Globus pallidus (tissue), 1 donor: Measurements from ENCODE around the gene GLIS2.

Experiments
- DNase-seq: peaks from one replicate; pipeline ENCODE4 v3.0.0-alpha.2; 2015; ENCODE audit warnings: low spot score

GLIS2 gene

DNA sequence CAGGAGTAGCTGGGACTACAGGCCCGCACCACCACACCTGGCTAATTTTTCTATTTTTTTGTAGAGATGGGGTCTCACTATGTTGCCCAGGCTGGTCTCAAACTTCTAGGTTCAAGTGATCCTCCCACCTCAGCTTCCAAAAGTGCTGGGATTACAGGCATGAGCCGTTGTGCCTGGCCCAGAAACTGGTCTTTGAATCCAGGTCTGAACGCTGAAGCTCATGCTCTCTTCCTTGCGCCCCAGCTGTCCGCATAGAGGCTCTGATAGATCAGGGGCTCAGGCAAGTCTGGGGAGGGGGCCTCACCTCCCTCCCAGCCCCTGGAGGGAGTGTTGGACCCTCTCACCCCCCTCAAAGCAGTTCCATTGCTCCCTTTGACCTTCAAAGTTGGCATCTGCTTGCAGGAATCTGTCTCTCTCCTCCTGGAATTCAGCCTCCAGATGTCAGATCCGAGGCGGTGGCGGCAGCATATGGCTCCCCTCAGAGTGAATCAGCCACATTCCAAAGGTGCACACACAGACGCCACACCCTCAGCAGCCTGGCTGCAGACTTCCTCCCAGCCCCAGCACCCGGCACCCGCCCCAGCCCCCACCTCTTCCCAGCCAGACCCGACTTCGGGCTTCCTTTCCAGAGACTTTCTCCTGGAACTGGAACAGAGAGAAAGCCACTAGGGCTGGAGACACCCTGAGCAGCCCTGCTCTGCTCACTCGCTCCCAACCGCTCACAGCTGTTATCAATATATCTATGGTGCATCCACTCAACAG lies 16.9 kb upstream of the GLIS2 start:
- no peak for DNase-seq

DNA sequence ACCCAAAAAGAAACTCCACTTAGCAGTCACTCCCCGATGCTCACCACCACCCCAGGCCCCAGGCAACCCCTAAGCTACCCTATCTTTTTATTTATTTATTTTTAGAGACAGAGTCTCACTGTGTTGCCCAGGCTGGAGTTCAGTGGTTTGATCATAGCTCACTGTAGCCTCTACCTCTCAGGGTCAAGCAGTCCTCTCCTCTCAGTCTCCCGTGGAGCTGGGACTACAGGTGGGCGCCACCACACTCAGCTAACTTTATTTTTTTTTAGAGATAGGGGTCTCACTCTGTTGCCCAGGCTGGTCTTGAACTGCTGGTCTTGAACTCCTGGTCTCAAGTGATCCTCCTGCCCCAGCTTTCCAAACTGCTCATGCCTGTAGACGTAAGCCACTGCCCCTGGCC lies 14.7 kb upstream of the GLIS2 start:
- DNase-seq: no peak

DNA sequence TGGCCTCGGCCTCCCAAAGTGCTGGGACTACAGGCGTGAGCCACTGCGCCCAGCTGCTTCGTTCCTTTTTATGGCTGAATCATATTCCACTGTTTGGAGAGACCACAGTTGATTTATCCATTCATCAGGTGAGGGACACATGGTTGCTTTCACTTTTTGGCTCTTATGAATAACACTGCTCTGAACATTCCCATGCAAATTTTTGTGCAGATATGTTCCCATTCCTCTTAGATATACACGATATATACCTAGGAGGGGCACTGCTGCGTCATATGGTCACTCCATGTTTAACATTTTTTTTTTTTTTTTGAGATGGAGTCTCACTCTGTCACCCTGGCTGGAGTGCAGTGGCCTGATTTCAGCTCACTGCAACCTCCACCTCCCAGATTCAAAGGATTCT lies 13.9 kb upstream of the GLIS2 start:
- DNase-seq: no peak

DNA sequence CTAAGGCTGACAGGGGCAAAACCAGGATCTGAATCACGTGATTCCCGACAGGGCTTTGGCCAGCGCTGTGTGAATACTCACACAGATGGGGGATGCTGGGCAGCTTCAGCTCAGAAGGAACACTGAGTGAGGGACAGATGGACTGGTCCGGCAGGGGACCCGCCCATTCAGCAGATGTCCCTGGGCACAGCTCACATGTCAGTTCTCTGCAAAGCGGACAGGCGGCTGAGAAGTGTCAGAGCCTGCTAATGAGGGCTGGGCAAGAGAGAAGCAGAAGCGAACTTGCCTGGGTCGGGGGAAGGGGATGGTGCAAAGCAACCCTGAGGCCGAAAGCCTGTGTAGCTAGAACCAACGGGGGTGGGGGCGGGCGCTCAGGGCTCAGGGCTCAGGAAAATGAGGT lies 11.9 kb upstream of the GLIS2 start:
- no peak for DNase-seq

DNA sequence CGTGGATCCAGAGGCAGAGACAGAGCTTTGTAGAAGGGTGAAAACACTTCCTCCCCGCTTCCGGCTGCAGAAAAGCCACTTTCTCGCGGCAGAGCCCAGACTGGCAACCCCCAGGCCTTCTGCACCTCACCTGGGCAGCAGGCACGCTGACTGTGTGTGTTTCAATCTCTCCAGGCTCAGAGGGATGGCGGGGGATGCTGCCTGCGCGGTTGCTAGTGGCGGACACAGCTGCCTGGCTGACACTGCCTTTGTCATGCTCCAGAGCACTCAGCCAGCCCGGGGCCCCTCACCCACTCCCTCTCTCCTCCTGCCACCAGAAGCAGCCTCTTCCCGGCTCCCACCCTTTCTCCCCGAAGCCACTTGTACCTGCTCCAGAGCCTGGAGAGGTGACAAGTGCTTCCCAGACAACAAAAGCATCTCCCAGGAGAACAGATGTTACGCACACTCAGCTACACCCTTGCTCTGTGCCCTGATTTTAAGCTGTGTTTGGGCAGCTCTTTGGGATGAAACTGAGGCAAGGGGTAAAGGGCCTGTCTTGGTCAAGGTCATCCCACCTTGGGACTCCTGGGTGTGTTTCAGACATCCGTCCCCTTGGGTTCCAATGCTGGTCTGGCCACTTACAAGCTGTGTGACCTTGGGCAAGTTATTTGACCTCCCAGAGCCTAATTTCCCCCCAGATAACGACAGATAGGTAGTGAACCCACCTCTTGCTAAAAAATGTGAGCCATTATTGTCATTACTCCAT lies 9.2 kb upstream of the GLIS2 start:
- no peak for DNase-seq

DNA sequence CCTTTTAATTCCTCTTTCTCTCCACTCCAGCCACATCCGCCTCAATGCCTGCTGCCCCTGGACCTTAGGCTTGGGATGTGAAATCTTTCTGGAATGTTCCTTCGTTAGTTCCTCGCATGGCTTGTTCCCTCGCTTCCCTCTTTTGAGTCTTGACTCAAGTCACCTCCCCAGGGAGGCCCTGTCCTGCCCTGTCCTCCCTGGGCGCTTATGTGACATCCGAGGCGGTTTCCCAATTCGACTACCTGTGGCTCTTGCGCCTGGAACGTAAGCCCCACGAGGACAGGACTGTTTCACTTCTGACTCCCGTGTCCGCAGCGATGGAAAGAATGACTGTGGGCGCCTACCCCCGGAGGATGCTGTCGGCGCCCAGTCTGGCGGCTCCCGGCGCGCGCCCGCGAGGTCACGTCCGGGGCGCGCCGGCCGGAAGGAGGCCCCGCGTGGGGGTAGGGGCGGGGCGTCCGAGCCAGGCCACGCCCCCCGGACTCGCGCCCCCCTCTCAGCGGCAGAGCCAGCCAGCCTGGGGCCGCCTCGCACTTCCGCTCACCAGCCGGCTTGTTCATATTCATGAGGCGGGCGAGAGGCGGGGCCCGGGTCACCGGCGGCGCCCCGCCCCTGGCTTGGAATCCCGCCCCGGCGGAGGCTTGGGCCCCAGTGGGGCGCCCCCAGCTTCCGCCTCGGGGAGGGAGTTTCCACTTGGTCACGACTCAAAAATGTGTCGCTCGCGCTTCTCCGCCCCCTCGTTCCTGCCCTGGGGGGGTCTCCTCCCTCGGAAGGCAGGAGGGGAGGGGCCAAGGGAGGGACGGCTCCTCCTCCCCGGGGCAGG lies 8.4 kb upstream of the GLIS2 start:
- DNase-seq: peak; percentile 85

DNA sequence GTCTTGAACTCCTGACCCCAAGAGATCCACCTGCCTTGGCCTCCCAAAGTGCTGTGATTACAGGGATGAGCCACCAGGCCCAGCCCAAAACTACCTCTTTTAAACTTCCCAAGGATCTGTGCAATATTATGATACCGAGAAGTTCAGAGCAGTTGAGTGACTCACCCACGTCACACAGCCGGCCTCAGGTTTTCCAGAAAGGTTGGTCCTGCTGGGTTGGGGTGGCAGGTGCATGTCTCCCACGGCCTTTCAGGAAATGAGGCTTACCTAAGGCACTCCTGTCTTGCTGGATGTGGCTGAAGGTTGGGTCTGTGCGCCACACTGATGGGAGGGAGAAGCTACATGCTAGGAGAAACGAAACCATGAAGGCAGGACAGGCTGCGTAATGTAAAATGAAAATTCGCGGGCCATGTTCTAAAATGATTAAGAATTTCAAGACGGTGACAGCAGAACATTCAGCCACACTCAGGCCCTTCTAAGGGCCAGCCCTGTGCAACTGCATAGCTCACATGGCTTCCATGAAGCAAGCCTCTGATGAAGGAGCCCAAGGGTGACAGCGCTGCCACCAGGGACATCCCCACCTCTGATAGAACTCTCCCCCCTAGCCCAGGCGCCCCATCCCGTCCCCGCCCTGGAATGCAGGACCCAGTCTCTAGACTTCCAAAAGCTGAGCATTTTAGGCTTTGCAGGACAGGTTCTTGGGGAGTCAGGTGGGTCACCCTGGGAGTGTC lies 6.6 kb upstream of the GLIS2 start:
- DNase-seq: no peak

DNA sequence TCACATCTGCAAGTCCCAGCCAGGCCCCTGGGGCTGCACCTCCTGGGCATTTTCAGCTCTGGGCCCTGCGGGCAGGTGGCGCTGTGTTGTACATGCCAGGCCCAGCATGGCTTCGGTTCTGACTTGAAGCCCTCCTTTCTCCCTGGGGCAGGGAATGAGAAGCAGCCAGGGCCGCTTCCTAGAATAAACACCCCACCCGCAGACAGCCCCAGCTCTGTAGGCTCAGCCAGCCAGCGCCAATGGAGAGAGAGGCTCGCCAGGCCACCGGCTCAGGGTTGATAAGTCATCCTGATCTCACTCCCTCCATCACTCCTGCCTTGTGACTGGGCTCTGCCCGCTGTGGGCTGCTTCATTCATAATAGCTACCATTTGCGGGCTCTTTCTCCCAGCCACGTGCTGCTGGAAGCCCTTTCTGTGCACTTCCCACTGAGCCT lies 6.0 kb upstream of the GLIS2 start:
- DNase-seq: peak; percentile 31

DNA sequence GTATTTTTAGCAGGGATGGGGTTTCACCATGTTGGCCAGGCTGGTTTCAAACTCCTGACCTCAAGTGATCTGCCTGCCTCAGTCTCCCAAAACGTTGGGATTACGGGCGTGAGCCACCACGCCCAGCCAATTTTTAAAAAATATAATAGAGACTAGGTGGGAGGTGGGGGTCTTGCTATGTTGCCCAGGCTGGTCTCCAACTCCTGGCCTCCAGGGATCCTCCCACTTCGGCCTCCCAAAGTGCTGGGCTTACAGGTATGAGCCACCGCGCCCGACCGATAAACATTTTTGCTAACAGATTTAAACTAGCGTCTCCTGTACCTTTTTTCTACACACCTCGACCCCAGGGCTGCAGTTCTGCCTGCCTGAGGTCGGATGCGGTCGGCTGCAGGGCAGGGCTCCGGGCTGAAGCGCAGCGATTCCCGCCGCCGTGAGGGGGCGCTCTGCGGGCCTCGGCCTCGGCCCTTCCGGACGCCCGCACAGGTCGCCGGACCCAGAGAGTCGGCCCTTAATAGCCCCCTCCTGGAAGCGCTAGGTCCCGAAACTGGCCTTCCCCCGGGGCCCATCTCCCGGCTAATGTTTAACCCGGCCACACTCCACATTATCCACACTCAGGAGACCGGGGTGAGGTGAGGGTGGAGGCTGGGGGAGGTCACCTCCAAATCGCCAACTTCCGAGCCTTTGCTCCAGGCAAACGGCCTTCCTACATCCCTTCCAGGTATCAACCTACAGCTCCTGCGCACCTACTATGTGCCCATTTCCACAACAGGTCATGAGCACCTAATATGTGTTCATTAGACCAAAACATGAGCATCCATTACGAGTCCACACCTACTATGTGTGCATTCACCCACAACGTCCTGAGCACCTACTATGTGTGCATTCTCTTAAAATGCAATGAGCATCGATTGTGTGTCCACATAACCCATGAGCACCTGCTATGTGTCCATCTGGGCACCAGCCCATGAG lies 2.0 kb upstream of the GLIS2 start:
- no peak for DNase-seq

DNA sequence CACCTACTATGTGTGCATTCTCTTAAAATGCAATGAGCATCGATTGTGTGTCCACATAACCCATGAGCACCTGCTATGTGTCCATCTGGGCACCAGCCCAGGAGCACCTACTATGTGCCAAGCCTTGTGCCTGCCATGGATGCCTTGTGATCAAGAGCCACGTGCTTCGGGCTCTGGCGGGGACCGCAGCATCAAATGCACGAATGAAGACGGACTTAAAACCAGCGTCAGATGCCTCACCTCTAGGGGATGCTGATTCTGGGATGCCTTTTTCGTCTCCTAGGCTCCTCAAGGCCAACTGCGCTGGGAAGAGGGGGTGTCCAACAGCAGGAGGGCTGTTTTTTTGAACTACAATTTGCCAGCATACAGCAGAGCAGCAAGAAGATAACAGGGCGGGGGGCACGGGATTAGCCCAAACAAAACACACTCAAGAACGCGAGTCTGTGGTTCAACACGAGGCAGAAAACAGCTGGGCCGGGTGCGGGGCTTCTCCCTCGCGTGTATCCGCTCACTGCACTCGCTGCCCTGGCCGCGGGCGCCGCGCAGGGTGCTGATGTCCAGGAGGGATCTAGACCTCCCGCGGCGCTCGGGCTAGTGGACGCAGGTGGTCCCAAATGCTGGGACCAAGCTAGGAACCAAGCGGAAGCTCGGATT lies 1.2 kb upstream of the GLIS2 start:
- no peak for DNase-seq

DNA sequence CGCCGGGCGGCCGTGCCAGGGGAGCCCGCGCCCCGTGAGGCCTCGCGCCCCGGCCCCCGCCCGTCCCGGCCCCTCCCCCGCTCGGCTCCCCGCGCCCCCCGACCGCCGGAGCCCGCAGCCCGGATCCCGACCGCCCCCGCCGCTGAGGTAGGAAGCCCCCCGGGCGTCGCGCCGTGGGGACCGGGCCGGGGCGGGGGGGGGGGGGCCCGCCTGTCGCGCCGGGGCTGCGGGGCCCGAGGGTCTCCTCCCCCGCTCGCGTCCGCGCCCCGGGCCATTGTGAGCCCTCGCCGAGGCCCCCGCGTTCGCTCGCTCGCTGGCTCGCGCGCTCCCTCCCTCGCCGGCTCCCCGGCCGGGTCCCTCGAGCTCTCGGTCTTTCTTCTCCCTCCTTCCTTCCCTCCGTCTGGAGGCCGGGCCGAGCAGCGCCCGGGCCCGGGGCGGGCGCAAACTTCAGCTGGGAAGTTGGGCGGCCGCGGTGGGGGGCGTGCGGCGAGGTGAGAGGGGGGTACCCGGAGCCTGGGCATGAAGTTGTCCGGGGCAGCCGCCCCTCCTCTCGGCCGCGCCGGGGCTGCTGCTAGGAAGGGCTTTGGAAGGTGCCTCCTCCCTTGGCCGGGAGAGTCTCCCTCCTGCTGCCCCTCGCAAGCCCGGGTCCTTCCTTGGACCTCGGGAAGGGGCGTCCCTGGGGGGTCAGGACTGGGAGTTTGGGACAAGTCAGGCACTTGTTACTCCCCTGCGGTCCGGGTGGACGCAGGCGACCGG lies 419 bp downstream of the GLIS2 start:
- DNase-seq: no peak

DNA sequence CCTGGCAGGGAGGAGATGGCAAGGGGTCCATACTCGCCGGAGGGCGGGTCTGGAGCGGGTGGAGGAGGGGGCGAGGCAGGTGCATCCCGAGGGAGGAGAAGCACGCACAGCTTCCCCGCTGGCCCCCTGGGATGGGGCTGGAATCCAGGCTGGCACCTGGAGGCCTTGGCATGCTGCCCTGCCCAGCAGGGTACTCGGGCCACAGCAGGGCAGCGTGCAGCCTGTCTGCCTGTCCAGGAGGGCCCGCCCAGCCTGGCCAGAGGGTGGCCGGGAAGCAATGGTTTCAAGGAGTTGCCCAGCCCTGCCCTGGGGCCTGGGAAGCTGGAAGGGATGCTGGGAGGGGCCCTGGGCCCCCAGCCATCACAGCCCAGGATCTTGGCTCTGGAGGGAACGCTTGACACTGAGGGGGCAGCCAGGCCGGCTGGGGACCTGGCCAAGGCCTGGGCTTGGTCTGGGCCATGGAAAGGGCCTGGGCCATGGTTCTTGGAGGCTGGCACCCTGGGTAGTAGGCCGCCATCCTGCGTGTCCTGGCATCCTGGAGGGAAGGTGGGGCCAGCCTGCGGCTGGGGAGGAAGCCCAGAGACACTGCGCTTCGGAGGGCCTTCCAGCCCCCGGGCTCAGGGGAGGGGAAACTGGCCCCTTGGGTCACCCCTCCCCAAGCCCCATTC lies 1.1 kb downstream of the GLIS2 start:
- peak; percentile 74 for DNase-seq

DNA sequence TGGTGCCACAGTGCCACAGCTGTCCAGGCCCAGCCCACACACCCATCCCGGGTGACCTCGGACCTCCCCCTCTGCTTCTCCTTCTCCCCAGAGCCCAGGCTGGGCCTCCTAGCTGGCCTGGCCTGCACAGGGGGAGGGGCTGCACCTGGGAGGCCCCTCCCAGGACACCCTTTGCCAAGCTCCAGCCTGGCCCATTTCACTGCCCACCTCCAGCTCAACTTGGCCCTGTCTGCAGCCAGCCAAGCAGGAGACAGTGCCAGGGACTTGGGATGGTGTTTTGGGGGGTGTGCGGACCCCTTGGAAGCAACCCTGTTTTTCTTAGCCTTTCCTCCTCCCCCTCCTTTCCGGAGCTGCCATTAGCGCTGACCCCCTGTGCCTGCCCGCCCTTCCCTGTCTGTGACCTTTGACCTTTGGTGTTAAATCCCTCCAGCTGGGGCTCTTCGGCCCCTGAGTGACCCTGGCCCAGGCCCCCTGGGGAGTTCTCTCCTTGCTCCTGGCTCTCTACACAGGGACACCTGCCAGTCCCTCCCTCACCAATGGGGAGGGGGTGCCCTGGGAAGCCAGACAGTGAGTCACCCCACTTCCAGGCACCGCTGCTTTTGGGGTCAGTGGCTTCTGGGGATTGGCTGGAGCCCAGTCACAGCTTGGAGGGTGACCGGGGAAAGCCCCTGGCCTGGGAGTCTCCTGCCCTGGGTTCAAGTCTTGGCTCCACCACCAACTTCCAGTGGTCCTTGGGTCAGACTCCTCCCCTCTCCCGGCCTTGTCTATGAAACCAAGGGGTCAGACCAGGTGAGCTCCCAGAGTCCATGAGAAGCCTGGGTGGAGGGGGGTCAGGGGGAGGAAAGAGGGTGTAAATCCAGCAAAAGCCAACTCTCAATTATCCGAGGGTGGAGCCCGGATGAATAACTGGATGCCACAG lies 1.9 kb downstream of the GLIS2 start:
- DNase-seq: no peak

DNA sequence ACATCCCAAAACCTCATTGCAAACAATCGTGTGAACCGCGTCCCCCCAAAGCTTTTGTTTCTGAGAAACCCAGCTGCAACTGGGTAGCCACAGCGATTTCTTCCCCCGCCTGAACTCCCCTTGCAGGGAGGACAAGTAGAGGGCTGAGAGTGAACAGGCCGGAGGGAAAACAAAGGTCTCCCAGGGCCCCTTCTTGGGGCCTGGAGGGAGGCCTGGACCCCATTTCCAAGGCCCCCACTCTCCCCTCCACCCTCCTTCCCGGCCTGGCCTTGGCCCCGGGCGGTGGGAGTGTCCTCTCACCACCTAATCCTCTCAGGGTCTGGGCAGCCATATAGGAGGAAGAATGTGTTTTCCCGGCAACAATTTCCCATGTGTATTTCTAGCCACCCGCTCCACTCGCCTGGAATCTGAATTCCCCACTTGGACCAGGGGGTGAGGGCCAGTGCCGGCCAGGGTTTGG lies 2.6 kb downstream of the GLIS2 start:
- no peak for DNase-seq

DNA sequence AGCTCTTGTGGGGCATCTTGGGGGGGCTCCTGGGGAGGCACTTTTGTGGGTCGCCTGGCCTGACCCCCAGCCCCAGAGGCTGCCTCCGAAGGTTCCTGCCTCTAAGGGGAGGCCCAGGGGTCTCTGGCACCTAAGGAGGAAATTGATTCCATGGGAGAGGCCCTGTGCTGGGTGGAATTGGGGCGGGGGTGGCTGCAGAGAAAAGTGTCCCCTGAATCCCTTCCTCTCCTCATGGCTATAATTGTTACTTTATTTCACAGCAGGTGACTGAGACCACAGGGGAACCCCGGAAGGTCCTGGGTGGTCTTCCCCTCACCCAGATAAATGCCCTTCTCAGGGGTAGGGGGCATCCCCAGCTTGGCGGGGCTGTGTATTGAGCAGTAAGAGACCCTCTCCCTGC lies 3.1 kb downstream of the GLIS2 start:
- DNase-seq: no peak

DNA sequence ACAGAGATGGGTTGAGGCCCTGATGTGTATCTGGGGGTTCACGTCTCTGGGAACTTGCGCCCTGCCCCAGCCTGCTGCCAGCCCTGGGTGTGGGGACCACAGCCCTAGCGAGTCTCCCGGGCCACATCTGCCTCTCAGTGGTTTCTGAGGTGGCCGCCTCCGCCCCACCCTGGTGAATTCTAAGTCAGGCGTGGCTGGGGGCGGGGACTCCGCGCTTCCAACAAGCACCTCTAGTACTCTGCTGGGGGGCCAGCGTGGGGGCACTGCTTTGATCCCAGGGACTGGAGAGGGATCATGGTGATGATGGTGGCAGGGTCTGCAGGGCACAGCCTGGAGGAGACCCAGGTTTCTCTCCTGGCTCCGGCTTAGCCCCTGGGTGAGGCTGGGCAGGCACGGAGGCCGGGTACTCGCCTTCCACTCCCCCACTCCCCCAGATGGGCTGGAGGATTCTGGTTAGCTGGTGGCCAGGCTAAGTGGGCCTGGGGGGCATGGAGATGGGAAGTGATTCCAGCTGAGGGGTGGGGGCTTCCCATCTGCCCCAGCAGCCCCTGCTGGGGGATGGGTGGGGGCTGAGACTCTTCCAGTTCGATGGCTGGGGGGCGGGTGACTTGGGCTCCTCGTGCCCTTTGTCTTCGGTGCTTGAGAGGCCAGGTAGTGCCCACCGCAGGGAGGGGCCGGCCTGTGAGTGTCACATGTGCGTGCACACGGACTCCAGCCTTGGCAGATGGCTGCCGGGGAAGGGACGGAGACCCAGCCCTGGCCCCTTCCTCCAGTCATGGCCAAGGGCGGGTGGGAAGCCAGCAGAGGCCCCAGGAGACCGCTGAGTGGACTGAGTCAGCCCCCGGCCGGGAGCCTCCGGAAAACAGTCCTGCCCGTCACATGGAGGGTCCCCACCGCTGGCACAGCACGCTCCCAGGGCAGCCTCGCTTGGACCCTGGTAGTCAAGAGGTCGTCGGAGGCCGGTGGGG lies 3.9 kb downstream of the GLIS2 start:
- DNase-seq: no peak
